Activated naive CD4-positive, alpha-beta T cell treated with anti-CD3 and anti-CD28 coated beads, Interleukin-2, amount 10 ng/mL, durations not matched to agents 7 days and 5 days (primary cell): ENCODE results near the gene PIK3C3.
A peak's percentile ranks its signal among the peaks of the same experiment; 100 is the strongest.

ENCODE experiments used
- CTCF ChIA-PET: fragments of 350-600 bp; sonication (Branson Sonifier 250); formaldehyde crosslinking; loops from one replicate; lab custom pipeline; 2021; ENCODE audit warnings: antibody characterized with exemption; lab: Charles Lee
- DNase-seq: peaks from one replicate; pipeline ENCODE4 v3.0.0-alpha.2; 2020
- H3K27ac Mint-ChIP-seq: one replicate; pipeline ENCODE4 v1.8.0; 2021; ENCODE audit warnings: mild to moderate bottlenecking, moderate library complexity, mixed read lengths
- H3K27me3 Mint-ChIP-seq: one replicate; pipeline ENCODE4 v1.8.0; 2021; ENCODE audit warnings: mild to moderate bottlenecking, mixed read lengths
- H3K36me3 Mint-ChIP-seq: one replicate; pipeline ENCODE4 v1.8.0; 2021; ENCODE audit warnings: mixed read lengths
- H3K4me1 Mint-ChIP-seq: one replicate; pipeline ENCODE4 v1.8.0; 2021; ENCODE audit warnings: mixed read lengths
- H3K4me3 Mint-ChIP-seq: one replicate; pipeline ENCODE4 v1.8.0; 2021; ENCODE audit warnings: mild to moderate bottlenecking, moderate library complexity, mixed read lengths
- H3K9me3 Mint-ChIP-seq: one replicate; pipeline ENCODE4 v1.8.0; 2021; ENCODE audit warnings: mixed read lengths

The PIK3C3 gene

DNA sequence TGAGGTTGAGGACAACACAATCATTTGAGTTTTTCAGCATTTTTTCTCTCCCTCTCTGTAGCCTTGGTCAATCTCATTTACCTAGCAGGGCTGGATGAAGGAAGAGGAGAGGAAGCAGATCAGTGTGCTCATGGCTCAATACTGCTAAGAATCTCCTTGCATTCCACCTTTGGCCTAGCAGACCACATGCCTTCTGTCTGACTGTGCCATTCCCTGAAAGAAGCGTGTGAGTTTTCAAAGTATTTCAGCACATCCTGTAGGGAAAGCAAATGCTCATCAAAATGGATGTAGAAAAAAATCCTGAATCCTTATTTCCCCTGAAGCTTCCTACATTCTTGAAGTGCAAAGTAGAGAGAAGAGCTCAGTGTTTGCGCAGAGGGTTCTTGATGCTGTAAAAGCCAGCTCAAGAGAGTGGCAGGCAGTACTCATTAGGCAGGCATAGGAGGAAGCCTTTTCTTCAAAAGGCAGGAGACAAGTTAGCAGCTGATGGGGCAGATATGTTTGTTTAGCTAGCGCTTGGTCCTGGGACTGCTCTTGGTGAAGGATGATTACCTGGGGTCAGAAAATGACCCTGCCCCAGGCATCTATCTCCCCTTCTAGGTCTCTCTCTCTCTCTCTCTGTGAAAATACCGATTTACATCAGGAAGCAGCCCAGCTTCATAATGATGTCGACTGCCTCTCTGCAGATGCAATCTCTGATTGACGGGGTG is 14.4 kb upstream of the PIK3C3 start:
- peaks cover 26% of the 10 kb centered on the region for H3K4me1 Mint-ChIP-seq
- DNase-seq = no peak
- no peaks in the 10 kb centered on the region for H3K9me3 Mint-ChIP-seq
- no peak overlapping the region for H3K4me3 Mint-ChIP-seq
- H3K27ac Mint-ChIP-seq = no peak overlapping the region
- peaks cover 24% of the 10 kb centered on the region for H3K27me3 Mint-ChIP-seq
- CTCF ChIA-PET = no interaction called here
- no peaks in the 10 kb centered on the region for H3K36me3 Mint-ChIP-seq

DNA sequence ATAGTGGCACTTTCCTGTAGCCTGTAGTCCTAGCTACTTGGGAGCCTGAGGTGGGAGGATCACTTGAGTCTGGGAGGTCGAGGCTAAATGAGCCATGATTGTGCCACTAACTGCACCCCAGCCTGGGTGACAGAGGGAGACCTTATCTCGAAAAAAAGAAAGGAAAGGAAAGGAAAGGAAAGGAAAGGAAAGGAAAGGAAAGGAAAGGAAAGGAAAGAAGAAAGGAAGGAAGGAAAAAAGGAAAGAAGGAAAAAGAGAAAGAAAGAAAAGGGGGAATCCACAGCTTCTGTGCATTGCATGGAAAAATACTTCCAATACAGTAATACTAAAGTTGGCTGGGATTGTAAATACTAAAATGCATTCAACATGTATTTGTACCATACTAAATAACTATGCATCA is 12.8 kb upstream of the PIK3C3 start:
- DNase-seq = no peak
- Mint-ChIP-seq H3K4me3 (no peak overlapping the region), H3K27ac (no peak overlapping the region), H3K27me3 (peaks cover 24% of the 10 kb centered on the region), H3K36me3 (no peaks in the 10 kb centered on the region), H3K4me1 (peaks cover 17% of the 10 kb centered on the region), H3K9me3 (no peaks in the 10 kb centered on the region)
- CTCF ChIA-PET = no interaction called here

DNA sequence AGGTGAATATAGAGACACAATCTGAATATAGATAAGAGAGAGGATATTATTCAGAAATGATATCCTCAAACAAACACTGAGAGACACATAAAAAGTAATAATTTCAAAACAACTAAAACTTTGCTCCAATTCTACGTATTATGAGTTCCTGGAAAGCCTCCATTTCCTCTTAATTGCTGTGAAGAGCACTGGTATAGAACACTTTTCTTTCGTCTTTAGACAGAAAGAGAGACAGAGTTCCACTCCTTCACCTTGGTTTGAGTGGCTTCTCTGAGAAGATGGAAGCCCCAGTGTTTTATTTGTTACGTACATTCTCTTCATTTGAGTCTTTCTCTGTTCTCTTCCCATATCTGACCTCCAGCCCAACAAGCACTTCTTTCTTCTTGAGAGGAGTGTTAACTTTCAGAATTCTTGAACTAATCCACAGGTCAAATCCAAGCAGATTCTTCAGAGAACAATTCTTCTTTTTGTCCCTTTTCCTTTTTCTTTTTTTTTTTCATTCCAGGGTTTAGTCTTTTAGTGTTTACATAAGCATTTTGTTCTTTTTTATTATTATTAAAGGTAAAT is 6.4 kb upstream of the PIK3C3 start:
- no peak for DNase-seq
- peak overlapping the region; percentile 94 for H3K27ac Mint-ChIP-seq
- H3K4me3 Mint-ChIP-seq = peak overlapping the region; percentile 33
- peaks cover 5% of the 10 kb centered on the region for H3K27me3 Mint-ChIP-seq
- H3K36me3 Mint-ChIP-seq = no peaks in the 10 kb centered on the region
- peaks cover 40% of the 10 kb centered on the region for H3K4me1 Mint-ChIP-seq
- peaks cover 1% of the 10 kb centered on the region for H3K9me3 Mint-ChIP-seq
- CTCF ChIA-PET = no interaction called here

DNA sequence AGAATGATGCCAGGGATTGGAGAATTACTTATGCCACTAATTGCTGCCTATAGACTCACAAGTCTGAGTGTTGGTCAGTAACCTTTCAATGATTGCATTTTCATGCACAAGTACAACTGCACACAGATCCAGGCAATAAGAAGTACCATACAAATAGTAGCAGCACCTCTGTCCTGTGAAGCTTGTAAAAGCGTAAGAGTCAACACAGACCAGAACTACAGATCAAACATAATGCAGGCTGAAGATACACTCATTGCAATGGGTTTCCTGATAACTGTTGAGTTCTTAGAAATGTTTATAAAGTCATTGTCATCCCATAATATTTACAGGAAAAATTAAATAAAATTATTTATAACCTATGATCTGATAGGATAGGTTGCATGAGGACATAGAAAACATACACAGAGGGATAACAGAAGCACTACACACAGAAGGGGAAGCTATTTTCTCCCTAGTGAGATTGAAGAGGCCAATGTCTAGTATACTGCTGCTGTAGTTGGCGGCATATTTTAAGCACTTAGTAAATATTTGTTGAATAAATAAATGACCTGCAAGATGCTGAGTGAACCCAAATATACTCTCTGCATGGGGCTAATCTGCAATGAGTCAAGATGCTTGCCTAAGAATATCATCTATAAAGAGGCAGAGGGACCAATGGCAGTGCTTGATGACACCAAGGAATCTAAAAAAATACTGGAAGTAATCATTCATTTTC is 5.7 kb upstream of the PIK3C3 start:
- Mint-ChIP-seq H3K27me3 (peaks cover 2% of the 10 kb centered on the region), H3K4me3 (no peak overlapping the region), H3K36me3 (no peaks in the 10 kb centered on the region), H3K4me1 (peaks cover 40% of the 10 kb centered on the region), H3K9me3 (peaks cover 1% of the 10 kb centered on the region), H3K27ac (peak overlapping the region; percentile 94)
- DNase-seq = no peak
- CTCF ChIA-PET = no interaction called here

DNA sequence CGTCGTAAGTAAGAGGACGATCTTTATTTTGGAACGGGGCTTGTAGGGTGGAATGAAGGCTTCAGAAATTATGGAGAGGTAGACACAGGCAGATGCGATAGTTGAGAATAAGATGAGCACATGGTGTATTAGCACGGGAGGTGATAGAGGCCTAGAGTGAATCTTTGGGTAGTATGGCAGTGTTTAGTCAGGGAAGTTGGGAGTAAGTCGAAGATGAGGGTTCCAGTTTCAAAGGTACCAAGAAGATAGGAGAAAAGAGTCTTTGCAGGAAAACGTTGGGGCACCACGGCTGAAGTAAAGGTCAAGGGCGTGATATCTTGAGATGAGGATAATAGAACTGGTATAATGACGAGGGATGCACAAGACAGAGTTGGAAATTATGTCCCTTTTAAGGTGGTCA is 654 bp downstream of the PIK3C3 start:
- H3K27me3 Mint-ChIP-seq = no peaks in the 10 kb centered on the region

DNA sequence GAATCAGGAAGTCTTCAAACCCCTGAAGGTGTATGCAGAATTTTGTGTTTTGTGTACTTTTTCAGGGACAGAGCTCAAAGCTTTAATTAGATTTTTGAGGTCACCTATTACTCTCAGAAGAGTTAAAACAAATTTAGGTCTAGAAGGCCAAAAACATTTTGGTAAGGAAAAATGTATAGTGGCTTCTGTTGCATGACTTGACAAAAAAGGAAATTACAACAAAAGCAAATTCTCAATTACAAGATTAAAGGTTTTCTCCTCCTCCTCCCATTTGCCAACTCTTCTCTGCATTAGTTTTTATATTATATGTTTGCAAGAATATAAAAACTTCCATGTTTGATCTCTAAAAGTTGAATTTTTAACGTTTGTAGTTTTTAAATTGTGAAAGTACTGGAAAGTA is 4.0 kb downstream of the PIK3C3 start:
- Mint-ChIP-seq H3K36me3 (peaks cover 45% of the 10 kb centered on the region), H3K9me3 (no peaks in the 10 kb centered on the region), H3K27me3 (no peaks in the 10 kb centered on the region), H3K27ac (no peak overlapping the region), H3K4me1 (peaks cover 42% of the 10 kb centered on the region), H3K4me3 (no peak overlapping the region)
- CTCF ChIA-PET = no interaction called here
- DNase-seq = no peak

More for the DNA sequence above, 654 bp downstream of the PIK3C3 start:
- Mint-ChIP-seq H3K27ac (peak overlapping the region; percentile 99), H3K9me3 (no peaks in the 10 kb centered on the region), H3K4me3 (peak overlapping the region; percentile 99), H3K4me1 (peaks cover 42% of the 10 kb centered on the region), H3K36me3 (peaks cover 33% of the 10 kb centered on the region)
- DNase-seq = no peak
- CTCF ChIA-PET = no interaction called here

DNA sequence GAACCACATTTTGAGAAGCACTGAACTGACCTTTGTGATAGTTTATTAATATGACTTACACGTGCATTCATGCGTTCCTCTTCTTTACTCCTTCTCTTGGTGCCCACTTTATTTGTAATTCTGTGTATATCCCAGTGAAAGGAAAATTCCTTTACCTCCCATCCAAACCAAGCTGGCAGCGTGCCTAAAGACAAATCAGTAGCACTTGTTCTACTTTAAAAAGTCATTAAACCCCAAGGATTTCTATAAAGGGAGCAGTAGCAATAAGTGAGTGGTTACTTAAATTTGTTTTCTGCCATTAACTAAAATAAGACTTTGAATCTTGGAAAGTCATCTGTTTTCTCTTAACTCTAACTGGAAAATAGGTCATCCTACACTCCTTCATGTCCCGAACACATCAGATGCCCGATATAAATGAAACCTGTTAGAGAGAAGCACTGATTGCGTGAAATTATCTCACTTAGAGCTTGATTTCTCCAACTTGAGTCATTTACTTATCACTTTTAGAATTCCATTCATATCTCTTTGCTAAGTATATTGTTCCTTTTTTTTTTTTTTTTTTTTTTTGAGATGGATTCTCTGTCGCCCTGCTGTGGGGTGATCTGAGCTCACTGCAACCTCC is 10.7 kb downstream of the PIK3C3 start:
- Mint-ChIP-seq H3K4me3 (no peak overlapping the region), H3K27me3 (no peaks in the 10 kb centered on the region), H3K9me3 (no peaks in the 10 kb centered on the region), H3K27ac (no peak overlapping the region), H3K36me3 (peaks cover 39% of the 10 kb centered on the region), H3K4me1 (peaks cover 4% of the 10 kb centered on the region)
- DNase-seq = no peak
- CTCF ChIA-PET = no interaction called here

DNA sequence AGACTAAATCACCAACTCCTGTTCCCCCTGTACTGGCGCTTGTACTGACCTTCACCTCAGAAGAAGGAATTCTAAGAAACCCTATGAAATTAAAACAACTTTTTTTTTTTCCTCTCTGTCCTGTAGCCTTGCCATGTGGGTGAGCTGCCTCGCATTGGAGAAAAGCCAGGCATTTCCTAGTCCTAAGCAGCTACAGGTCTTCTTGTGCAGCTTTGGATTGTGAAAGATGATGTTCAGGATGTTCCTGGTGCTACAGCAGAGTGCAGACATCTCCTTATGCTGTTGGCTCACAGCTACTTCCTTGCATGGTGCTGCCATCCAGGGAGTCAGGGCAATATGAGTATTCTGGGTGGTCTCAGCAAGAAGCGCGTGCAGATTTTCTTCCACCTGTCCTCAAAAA is 11.9 kb downstream of the PIK3C3 start:
- no peaks in the 10 kb centered on the region for H3K9me3 Mint-ChIP-seq
- H3K27ac Mint-ChIP-seq = no peak overlapping the region
- H3K4me1 Mint-ChIP-seq = peaks cover 2% of the 10 kb centered on the region
- H3K27me3 Mint-ChIP-seq = no peaks in the 10 kb centered on the region
- CTCF ChIA-PET = no interaction called here
- peaks cover 37% of the 10 kb centered on the region for H3K36me3 Mint-ChIP-seq
- H3K4me3 Mint-ChIP-seq = no peak overlapping the region
- no peak for DNase-seq

DNA sequence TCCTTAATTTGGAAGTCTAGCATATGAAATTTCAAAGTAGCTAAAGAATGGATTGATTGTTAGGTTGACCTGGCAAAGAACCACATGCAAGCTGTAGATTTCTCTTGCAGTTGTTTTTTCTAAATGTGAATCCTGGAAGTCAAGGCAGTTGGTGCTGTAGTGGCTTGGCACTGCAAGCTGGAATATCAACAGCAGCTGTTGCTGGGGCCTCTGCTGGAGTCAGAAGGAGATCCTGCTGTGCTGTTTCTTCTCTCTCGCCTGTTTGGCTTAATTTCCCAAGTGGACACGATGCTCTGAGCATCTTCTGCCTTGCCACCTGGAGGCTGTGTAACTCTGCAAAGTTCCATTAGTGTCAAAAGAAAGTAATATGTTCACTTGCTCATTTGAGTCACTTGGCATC is 12.6 kb downstream of the PIK3C3 start:
- Mint-ChIP-seq H3K27ac (no peak overlapping the region), H3K36me3 (peaks cover 36% of the 10 kb centered on the region), H3K4me1 (peaks cover 7% of the 10 kb centered on the region), H3K9me3 (no peaks in the 10 kb centered on the region), H3K4me3 (no peak overlapping the region), H3K27me3 (no peaks in the 10 kb centered on the region)
- CTCF ChIA-PET = no interaction called here
- no peak for DNase-seq

DNA sequence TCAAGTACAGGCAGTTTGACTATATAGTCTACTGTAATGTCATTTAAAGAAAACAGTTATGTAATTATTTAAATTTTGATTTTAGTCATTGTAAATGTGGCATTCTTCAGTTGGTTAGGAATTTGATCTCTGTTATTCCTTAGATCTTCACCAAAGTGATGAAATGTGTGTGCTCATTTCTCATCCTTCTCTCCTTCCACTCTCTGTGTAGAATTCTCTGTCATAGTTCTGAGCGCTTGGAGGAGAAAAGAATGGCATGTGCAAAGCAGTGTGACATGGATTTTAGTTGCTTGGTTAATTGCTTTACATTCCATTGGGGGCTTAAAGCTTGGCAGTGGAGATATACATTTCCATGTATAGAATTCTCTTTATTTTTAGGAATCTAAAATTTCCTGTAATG is 14.8 kb downstream of the PIK3C3 start:
- Mint-ChIP-seq H3K9me3 (no peaks in the 10 kb centered on the region), H3K27ac (no peak overlapping the region), H3K36me3 (peaks cover 32% of the 10 kb centered on the region), H3K4me1 (peaks cover 17% of the 10 kb centered on the region), H3K27me3 (no peaks in the 10 kb centered on the region), H3K4me3 (no peak overlapping the region)
- no peak for DNase-seq
- CTCF ChIA-PET = interaction anchor here (1.0 kb wide), 1 partner anchor 59 kb away, joined by 3 read pairs; no protein-coding TSS in a partner anchor

DNA sequence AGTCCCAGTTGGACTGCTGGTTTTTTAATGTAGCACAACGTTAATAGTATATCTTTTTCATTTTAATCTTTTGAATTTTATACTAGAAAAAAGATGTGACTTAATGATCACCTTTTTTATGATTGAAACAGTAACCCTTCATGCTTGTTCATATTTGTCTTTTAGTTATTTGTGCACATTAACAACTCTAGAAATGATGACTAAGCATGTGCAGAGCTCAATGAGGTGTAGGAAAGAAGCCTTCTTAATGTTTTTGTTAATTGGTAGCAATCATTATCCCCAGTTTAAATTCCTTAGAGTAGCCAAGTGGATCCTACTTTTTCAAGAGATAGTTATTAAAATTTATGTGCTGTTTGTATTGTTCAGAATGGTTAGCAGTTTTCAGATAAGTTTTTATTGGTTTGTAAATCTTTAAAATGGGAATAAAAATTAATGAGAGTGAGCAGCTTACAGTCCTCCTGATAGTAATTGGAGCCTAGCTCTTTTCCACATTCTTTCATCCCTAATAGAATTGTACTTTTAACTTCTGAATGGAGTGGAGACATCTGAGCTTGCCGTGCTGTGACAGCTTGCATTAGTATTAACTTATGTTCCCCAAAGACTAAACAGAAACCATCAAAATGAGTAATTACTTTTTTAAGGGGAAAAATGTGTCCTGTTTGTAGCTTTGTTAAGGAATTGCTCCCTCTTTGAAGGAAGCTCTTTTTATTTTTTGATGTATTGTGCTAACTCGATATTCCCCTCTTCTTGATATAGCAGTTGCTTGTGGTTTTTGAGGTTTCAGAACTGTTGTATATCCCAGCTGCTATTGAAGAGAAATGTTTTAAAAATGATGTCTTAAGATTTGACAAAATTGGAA is 17.3 kb downstream of the PIK3C3 start:
- Mint-ChIP-seq H3K4me3 (no peak overlapping the region), H3K9me3 (no peaks in the 10 kb centered on the region), H3K27me3 (no peaks in the 10 kb centered on the region), H3K36me3 (peaks cover 35% of the 10 kb centered on the region), H3K27ac (no peak overlapping the region), H3K4me1 (peaks cover 34% of the 10 kb centered on the region)
- DNase-seq = no peak
- CTCF ChIA-PET = interaction anchor here (0.7 kb wide), 3 partner anchors 10 to 56 kb away, joined by 3 to 4 read pairs (median 3); no protein-coding TSS in a partner anchor

DNA sequence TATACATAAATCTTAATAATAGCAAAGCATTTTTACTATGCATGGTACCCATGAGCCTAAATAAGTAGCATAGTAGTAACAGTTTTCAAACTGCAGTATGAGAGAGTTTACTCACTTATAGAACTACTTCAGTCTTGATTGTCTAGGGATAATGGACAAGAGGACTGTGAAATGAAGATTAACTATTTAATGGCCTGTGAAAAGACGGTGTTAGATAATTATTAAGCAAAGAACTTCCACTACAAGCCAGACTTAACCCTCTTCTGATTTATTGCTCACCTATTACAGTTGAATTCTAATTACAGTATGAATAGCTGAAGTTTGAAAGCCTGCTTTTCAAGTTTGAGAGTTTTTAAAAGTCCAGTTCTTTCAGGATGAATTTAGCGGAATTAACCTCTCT is 18.9 kb downstream of the PIK3C3 start:
- H3K36me3 Mint-ChIP-seq = peaks cover 32% of the 10 kb centered on the region
- H3K27ac Mint-ChIP-seq = no peak overlapping the region
- no peak overlapping the region for H3K4me3 Mint-ChIP-seq
- no peak for DNase-seq
- CTCF ChIA-PET = no interaction called here
- no peaks in the 10 kb centered on the region for H3K27me3 Mint-ChIP-seq
- peaks cover 39% of the 10 kb centered on the region for H3K4me1 Mint-ChIP-seq
- no peaks in the 10 kb centered on the region for H3K9me3 Mint-ChIP-seq

DNA sequence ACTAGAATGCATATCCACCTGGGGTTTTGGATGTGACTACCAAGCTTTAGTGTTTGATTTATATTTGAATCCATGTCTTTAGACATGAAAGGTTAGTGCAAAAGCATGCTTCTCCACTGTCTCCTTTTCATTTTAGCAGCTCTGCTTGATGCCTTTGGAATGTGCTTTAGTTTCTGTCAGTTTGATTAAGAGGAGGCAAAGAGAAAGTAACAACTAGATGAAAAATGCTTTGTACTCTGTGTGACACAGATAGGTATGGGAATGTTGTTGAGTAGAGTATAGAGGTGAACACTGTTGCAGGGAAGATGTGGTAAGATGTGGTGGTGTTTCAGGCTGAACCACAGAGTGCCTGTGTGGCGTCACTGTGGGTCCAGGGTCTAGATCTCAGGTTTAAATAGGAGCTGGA is 19.8 kb downstream of the PIK3C3 start:
- no peaks in the 10 kb centered on the region for H3K27me3 Mint-ChIP-seq
- no peak overlapping the region for H3K4me3 Mint-ChIP-seq
- no peaks in the 10 kb centered on the region for H3K9me3 Mint-ChIP-seq
- CTCF ChIA-PET = no interaction called here
- H3K27ac Mint-ChIP-seq = peak overlapping the region; percentile 15
- no peak for DNase-seq
- H3K36me3 Mint-ChIP-seq = peaks cover 33% of the 10 kb centered on the region
- peaks cover 39% of the 10 kb centered on the region for H3K4me1 Mint-ChIP-seq

DNA sequence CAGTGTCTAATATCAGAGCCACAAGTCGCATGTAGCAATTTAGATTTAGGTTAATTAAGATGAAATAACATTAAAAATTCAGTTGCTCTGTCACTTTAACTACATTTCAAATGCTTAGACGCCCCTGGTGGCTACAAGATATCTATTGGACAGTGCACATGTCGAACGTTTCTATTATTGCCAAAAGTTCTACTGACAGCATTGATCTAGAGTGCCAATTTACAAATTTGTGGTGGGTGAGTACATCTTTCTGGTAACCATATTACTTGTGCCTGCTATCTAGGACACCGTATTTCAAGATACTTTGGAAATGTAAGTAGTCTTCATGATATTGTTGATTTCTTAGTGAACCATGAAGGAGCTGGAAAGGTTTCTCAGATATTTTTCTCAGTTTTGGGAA is 20.2 kb downstream of the PIK3C3 start:
- H3K4me1 Mint-ChIP-seq = peaks cover 39% of the 10 kb centered on the region
- H3K27ac Mint-ChIP-seq = no peak overlapping the region
- DNase-seq = no peak
- no peaks in the 10 kb centered on the region for H3K9me3 Mint-ChIP-seq
- no peaks in the 10 kb centered on the region for H3K27me3 Mint-ChIP-seq
- no peak overlapping the region for H3K4me3 Mint-ChIP-seq
- H3K36me3 Mint-ChIP-seq = peaks cover 30% of the 10 kb centered on the region
- CTCF ChIA-PET = no interaction called here
